Measurements from ENCODE around the gene PXDN.

The PXDN gene

GRCh38 chr2:1677821-1678165 lies 66.5 kb downstream of the PXDN start:
- no peak for DNase-seq

- no peak for DNase-seq
Measured at GRCh38 chr2:1676913-1677820, 67.1 kb downstream of the PXDN start.

DNA sequence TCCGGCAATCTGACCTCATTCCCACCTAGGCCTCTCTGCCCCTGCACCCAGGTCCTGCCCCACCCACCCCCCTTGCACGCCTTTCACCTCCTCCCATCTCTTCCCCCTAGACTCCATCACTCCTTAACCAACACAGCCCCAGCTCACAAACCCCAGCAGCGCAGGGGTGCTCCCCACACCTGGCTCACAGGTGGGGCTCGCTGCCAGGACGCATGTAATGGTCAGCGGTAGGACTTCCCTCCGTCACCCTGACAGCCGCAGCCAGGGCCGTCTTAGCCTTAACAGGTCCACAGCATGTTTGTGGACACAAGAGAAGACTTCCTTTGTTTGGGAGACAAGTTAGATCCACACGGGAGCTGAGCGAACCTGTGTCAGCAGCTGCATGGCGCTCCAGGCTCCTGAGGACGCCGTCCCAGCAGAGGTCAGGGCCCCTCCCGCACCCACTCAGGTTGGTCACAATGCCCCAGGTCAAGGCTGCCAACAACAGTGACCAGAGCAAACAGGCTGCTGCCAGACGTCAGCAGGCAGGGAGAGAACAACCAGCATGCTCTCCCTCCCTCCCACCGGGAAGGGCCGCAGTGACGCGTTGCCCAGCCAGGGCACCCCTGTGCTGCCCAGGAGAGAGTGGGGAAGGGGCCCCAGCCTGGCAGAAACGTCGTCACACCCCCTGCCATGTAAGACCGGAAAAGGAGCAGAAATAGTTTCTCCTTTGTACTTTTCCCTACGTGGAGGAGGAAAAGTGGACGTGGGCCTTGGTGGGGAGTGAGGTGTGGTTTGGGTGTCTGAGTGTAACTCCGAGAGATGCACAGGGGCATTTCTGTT lies 68.0 kb downstream of the PXDN start:
- DNase-seq = no peak

DNA sequence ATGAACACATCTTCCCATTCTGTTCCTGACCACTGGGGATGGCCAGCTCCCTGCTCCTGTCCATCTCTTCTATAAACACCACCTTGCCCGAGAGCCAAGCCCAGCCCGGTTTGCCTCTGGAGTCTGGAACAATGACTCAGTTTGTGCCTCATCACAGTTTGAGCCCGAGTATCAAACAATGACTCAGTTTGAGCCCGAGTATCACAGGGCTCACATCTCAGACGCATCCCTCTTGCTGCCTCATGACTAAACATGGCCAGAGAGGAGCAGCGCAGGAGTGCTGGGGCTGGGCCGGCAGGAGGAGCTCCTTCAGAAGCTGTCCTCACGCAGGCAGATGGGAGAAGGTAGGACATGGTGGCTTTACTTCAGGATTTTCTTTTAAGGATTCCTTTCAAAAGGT lies 68.7 kb downstream of the PXDN start:
- no peak for DNase-seq

DNA sequence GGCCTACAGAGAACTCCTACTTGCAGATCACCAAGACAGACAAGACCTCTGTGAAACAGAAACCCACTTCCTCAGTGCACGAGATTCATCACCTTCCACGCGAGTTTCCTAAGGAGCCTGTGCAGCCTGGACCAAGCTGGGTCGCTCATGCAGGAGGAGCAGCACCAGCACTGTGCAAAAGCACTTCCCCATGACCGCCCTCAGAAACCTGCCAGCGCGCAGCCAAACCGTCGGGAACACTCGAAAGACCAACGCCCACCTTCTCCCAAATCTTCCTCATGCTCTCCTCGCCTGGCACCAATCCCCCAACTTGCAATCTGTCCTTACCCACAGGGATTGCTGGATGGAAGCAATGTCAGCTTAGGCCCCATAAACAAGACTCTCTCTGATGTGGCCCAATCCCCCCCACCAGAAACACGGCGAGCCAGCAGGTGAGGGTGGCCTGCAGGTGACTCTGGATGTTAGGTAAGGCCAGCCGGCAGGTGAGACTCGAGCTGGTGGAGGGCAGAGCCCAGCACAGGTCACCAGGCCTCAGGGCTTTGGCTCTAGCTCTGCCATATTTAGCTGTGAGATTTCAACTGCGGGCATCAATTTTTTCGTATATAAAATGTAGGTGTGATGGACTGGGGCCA lies 69.4 kb downstream of the PXDN start:
- no peak for DNase-seq

- no peak for DNase-seq
Measured at GRCh38 chr2:1674276-1674675, 70.0 kb downstream of the PXDN start.

GRCh38 chr2:1673160-1673944 lies 71.0 kb downstream of the PXDN start:
- DNase-seq = no peak

DNA sequence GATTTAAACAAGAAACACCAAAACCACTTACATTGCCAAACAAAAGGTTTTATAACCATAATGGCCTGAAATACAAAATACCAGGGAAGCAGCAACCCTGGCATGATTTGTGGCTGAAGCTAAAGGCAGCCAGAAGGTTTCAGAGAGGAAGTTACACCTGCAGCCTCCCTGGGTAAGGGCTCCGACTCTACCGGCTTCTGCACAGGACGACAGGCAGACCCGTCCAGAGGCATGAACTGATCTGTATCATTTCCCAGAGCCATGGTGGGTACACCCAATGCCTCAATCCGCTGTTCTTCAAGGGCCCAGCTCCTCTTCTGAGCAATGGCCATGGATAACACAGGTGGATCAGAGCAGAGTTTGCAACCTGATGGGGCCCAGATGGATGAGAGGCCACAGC lies 71.6 kb downstream of the PXDN start:
- DNase-seq = no peak

- no peak for DNase-seq
Measured at GRCh38 chr2:1671916-1672315, 72.4 kb downstream of the PXDN start.

GRCh38 chr2:1670636-1671035 lies 73.7 kb downstream of the PXDN start:
- DNase-seq = no peak

- DNase-seq = no peak
Measured at GRCh38 chr2:1665761-1666505, 78.4 kb downstream of the PXDN start.

DNA sequence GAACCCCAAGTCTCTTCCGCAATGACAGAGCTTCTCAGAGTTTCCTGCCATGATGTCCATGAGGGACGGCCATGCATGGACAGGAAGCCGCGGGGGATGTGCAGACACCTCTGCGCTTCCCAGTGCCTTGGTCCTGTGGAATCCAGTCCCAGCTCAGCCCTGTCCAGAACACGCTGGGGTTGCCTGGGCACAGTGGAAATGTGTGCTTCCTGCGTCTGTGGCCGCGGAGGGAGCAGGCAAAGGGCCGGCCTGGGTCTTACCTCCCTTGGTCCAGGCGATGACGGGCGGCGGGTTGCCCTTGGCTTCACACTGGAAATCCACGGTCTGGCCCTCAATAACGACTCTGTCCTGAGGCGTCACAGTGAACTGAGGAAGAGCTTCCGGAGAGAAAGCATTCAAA lies 79.6 kb downstream of the PXDN start:
- DNase-seq = no peak

- no peak for DNase-seq
Measured at GRCh38 chr2:1664076-1664605, 80.2 kb downstream of the PXDN start.

- no peak for DNase-seq
Measured at GRCh38 chr2:1663621-1664020, 80.7 kb downstream of the PXDN start.

DNA sequence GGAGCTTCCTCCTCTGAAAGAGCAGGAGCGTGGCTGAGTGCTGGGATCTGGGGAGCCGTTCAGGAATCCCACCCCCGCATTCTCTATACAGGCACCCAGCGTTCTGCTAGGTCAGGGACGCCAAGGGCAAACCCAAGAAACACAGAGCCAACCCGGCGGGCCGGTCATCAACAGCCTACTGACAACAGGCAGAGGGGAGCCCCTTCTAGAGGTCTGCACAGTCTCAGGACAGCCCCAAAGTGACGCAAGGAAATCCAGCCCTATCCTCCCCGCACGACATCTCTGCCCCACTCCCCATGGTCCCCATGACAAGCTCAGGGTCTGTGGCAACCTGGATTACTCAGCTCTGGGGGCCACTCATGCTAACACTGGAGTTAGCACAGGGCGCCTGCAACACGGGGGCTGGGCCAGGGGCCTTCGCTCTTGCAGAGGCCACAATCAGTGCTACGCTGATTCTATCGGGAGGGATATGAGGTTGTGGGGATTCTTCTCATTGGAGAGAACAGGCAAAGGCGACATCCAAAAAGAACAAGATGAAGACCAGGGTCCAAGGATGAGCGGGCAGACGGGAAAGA lies 81.6 kb downstream of the PXDN start:
- no peak for DNase-seq

DNA sequence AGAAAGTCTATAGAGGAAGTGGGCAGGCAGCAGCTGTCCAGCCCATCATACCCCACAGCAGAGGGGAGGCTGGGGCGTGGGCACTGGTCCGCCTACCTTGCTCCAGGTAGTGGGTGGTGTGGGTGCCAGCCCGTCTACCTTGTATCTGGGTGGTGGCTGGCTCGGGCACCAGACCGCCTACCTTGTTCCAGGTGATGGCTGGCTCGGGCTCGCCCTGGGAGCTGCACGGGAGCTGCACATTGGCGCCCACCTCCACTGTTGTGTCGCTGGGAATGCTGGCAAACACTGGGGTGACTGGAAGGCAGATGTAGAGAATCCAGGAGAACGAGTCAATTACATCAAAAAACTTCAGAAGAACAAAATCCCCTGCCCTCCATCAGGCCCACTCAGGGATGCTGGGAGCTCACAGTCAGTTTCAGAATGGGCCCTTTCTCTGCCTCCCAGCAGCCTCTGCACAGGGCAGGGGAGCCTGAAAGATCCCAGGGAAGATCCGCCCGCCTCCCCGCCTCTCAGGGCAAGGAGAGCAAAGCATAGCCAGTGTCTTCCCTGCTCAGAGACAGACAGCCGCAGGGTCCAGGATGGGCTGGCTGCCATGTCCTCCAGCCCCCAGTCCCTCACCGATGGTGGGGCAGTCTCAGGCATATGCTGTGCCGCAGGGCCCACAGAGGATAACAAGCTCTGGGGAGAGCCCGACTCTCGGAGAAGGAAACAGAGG lies 82.3 kb downstream of the PXDN start:
- DNase-seq = no peak

DNA sequence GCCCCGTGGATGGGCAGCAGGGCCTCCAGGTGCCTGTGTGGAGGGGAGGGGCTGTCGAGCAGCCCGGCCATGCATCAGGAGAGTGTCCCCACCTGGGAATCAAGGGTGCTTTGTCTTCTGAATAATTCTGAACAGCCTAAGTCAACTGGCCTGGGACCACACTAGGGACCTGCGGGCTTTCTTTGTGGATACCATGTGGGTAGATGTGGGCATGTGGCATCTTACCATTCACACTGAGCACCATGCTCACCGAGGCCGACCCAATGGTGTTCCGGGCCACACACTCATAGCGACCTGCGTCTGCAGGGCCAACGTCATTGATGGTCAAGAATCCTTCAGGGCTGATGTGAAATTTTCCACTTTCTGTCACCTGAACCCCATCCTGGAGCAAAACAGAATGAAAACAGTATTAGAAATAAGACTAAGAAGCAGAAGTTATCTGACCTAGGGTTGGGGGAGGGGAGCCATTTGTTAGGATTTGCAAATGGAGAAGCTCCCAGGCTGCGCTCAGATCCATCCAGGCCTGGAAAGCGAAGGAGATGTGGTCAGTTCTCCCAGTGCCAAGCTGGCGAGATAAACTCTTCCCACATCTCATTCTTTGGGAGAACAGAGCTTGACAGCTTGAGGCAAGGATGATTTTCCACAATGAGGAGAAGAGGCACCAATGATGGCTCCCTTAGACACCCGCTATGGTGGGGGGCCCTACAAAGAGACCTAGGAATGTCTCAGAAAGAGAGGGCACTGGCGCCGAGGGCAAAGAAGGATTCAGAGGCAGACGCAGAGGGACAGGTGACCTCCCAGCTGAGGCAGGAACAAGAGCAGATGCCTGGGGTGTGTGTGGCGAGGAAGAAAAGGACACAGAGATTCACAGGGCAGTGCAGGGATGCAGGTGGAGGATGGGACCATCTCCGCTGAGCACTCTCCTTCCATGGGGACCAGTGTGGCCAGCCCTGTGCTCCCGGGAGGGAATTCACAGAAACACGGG lies 83.4 kb downstream of the PXDN start:
- no peak for DNase-seq

GRCh38 chr2:1659951-1660565 lies 84.3 kb downstream of the PXDN start:
- no peak for DNase-seq

Data from CD4-positive, alpha-beta T cell treated with Interleukin-17A for 1 hour (primary cell).